ENCODE data around the gene GCLC.
"Not testable (repeated sequence)": the region's sequence is repeated elsewhere in the genome, so short reads cannot be mapped to it uniquely, and the experiment has no call there.

GCLC gene

GRCh38 chr6:53564401-53565065 lies 19.6 kb upstream of the GCLC start:
- DNase-seq (ENCODE audit: low read depth, low spot score), result no peak

- DNase-seq (ENCODE audit: low read depth, low spot score), result no peak
Observed at GRCh38 chr6:53556986-53557715, 12.2 kb upstream of the GCLC start.

GRCh38 chr6:53553600-53553999 lies 8.7 kb upstream of the GCLC start:
- not testable (repeated sequence) for DNase-seq (ENCODE audit: low read depth, low spot score)

- DNase-seq (ENCODE audit: low read depth, low spot score), result not testable (repeated sequence)
Observed at GRCh38 chr6:53551681-53552080, 6.8 kb upstream of the GCLC start.

- DNase-seq (ENCODE audit: low read depth, low spot score), result peak; percentile 89
Observed at GRCh38 chr6:53547811-53548496, 3.1 kb upstream of the GCLC start.

GRCh38 chr6:53547166-53547810 lies 2.4 kb upstream of the GCLC start:
- DNase-seq (ENCODE audit: low read depth, low spot score), result no peak

- DNase-seq (ENCODE audit: low read depth, low spot score), result no peak
Observed at GRCh38 chr6:53546281-53546680, 1.4 kb upstream of the GCLC start.

- no peak for DNase-seq (ENCODE audit: low read depth, low spot score)
Observed at GRCh38 chr6:53544217-53544469, 758 bp downstream of the GCLC start.

- DNase-seq (ENCODE audit: low read depth, low spot score), result no peak
Observed at GRCh38 chr6:53543359-53544216, 1.3 kb downstream of the GCLC start.

GRCh38 chr6:53541900-53542299 lies 3.0 kb downstream of the GCLC start:
- no peak for DNase-seq (ENCODE audit: low read depth, low spot score)

- no peak for DNase-seq (ENCODE audit: low read depth, low spot score)
Observed at GRCh38 chr6:53540129-53540692, 4.7 kb downstream of the GCLC start.

GRCh38 chr6:53539561-53539960 lies 5.3 kb downstream of the GCLC start:
- DNase-seq (ENCODE audit: low read depth, low spot score), result no peak

GRCh38 chr6:53536561-53536960 lies 8.3 kb downstream of the GCLC start:
- no peak for DNase-seq (ENCODE audit: low read depth, low spot score)

GRCh38 chr6:53532942-53533341 lies 12.0 kb downstream of the GCLC start:
- no peak for DNase-seq (ENCODE audit: low read depth, low spot score)

GRCh38 chr6:53532061-53532797 lies 12.7 kb downstream of the GCLC start:
- DNase-seq (ENCODE audit: low read depth, low spot score), result no peak

GRCh38 chr6:53530780-53531386 lies 14.0 kb downstream of the GCLC start:
- DNase-seq (ENCODE audit: low read depth, low spot score), result no peak

- DNase-seq (ENCODE audit: low read depth, low spot score), result no peak
Observed at GRCh38 chr6:53530346-53530745, 14.6 kb downstream of the GCLC start.

GRCh38 chr6:53529324-53530036 lies 15.4 kb downstream of the GCLC start:
- no peak for DNase-seq (ENCODE audit: low read depth, low spot score)

GRCh38 chr6:53528107-53528506 lies 16.8 kb downstream of the GCLC start:
- no peak for DNase-seq (ENCODE audit: low read depth, low spot score)

Measured in brain pericyte (primary cell).